Central memory CD4-positive, alpha-beta T cell (primary cell): ENCODE measurements around the gene PLEKHM3.

Source experiments
- DNase-seq: peaks from one replicate; pipeline ENCODE4 v3.0.0; 2022

The PLEKHM3 gene

GRCh38 chr2:207852791-207853190 lies 172.5 kb downstream of the PLEKHM3 start:
- DNase-seq = no peak

DNA sequence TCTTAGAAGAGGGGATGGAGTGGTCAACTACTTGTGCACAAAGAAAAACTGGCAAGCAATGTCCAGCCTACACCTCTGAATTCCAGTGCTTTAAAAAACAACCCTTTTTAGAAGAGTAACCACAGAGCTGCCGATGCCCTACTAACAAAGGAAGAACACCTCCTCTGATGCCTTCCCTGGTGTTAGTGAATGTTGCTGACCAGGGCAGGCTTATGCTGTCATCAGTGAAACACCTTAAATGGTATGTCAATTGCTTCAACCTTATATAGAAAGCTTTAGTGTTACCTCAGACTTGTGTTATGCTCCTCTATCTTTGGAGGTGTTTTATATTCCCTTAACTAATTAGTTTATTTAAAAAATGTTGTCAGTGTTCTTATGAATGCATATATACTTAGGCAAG lies 175.9 kb downstream of the PLEKHM3 start:
- no peak for DNase-seq

DNA sequence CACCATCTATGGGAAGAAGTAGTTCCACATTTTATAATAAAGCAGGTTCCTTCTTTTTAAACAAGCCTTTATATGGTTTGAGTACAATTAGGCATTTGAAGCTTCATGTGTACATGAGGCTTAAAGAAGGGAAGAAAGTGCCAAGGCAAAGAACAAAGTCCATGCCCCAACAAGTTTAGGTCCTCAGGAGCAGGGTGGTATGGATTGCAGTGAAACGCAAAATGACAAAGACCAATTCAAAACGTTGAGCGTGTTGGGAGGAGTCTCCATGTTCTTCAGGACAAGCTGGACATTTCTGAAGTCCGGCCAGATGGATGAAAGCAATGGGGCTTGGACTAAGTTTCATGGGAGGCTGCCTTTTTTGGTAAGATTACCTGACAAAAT lies 176.8 kb downstream of the PLEKHM3 start:
- DNase-seq = no peak

GRCh38 chr2:207847807-207848544 lies 177.4 kb downstream of the PLEKHM3 start:
- no peak for DNase-seq

- DNase-seq = no peak
Observed at GRCh38 chr2:207847098-207847806, 178.1 kb downstream of the PLEKHM3 start.

DNA sequence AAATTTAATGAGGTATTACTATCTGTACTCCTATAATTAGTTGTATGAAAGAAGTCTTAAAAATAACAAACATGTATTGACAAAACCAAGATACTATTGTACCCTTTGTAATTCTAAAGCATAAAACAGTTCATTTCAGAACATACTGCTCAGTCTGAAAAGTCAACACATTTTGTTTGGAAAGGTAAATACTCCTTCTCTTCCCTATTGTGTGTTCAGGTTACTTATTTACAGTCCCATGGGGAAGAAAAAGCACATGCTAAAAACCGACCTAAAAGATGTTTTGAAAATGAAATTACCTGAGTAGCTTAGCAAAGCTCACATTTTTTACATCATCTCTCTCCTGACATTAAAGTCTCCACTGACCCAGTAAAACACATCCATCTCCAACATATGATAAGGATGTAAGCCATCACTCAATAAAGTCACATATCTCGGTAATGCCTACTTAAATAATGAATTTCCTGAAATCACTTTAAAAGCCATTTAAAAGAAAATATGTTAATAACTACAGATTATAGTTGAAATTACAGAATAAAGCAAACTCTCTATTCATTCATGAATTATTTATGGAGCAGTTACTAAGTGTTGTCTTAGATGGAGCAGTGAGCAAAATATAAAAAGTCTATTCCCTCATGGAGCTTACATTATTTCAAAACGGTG lies 180.0 kb downstream of the PLEKHM3 start:
- no peak for DNase-seq

GRCh38 chr2:207844648-207845047 lies 180.7 kb downstream of the PLEKHM3 start:
- no peak for DNase-seq

GRCh38 chr2:207840101-207840500 lies 185.2 kb downstream of the PLEKHM3 start:
- DNase-seq = no peak

GRCh38 chr2:207839575-207839974 lies 185.8 kb downstream of the PLEKHM3 start:
- DNase-seq = no peak

GRCh38 chr2:207839028-207839427 lies 186.3 kb downstream of the PLEKHM3 start:
- no peak for DNase-seq

DNA sequence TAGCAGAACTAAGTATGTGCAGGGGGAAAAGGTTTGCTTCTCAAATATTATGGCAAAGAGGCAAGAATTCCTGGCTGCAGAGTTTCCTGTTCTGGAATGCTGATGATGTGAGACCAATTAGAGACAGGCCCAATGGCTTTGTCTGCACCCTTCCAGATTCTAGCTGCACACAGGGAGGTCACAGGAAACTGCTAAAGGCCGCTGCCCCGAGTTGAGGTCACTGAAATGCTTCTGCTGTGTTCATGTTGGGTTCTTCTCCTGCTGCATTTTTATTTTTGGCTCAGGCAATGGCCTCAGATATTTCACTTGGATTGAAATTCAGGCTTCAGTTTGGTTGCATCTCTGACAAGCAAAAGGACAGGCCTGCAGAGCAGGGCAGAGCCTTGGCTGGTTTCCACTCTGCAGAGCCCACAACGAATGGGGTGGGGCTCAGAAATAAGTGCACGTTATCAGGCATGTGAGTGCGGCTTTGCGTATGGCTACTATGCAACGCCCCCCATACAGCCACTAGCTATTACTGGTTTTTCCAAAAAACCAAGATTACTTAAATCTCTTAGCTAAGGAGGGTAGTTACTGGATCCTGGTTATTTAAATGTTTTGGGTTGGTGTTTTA lies 188.7 kb downstream of the PLEKHM3 start:
- no peak for DNase-seq

GRCh38 chr2:207835805-207836204 lies 189.5 kb downstream of the PLEKHM3 start:
- DNase-seq = no peak

- no peak for DNase-seq
Observed at GRCh38 chr2:207833251-207833751, 192.0 kb downstream of the PLEKHM3 start.

GRCh38 chr2:207831584-207832248 lies 193.6 kb downstream of the PLEKHM3 start:
- DNase-seq = no peak

DNA sequence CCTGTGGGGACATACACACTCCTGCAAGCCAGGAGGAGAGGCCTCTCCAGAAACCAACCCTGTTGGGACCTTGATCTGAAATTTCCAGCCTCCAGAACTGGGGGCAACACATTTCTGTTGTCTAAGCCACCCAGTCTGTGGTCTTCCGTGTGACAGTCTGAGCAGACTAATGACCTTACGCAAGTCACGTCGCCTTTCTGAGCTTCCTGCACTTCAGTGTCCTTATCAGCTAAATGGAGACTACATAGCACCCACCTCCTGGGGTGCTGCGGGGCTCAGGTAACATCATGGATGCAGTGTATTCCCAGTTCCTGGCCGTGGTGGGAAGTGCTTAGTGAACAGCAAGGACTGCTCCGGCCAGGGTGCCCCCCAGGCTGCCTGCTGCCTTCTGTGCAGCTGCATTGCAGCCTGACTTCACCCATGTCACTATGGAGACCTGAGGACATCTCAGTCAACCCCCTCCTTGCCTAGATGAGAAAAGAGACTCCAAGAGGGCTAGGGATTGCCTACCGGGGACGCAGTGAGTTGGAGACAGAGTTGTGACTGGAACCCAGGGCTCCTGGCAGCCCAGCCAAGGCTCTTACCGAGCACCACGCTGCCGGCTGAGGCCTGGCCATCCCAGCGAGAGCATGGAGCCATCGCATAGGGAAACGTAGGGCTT lies 194.4 kb downstream of the PLEKHM3 start:
- no peak for DNase-seq

GRCh38 chr2:207828361-207829057 lies 196.8 kb downstream of the PLEKHM3 start:
- DNase-seq = no peak

GRCh38 chr2:207825978-207826377 lies 199.3 kb downstream of the PLEKHM3 start:
- no peak for DNase-seq

GRCh38 chr2:207825045-207825954 lies 200.0 kb downstream of the PLEKHM3 start:
- DNase-seq = no peak

GRCh38 chr2:207823865-207824264 lies 201.5 kb downstream of the PLEKHM3 start:
- DNase-seq = no peak
